HG03045 (cell line): Measurements from ENCODE around the gene TES.

ENCODE experiments used
- ATAC-seq: cut with Tn5 transposase; IDR thresholded peaks from one replicate; pipeline ENCODE4 v1.9.1; 2021; ENCODE audit warnings: mild to moderate bottlenecking, moderate library complexity; ENCODE audit not compliant: unreplicated experiment

Gene TES

DNA sequence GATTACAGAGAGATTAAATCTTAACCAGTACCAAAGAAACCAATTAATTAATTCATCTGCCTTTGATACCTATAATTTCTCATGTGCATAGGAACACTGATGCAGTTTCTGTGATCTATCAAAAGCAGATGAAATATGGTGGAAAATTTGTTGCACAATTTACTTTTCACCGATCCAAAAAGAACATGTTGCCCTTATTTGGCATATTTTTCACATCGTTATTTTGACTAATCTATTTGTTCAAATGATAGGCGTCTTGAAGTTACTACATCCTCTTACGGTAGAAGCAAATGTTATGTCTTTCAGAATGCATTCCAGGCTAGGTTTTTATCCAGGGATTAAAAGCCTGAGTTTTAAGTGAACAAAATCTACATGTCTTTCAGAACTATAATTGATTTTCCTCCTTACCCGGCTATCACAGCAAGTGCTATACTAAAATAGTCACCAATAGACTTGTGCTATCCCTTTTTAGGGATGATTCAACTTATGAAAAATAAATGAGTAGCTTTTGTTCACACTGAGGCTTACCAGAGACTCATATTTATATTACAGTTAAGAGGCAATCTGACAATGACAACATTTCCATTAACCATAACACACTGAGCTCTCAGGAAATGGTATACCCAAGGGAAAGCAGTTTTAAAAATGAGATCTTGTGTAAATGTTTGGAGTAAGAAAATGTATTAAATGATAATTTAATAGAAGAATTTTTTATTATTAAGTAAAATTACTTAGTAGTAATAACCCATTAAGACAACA lies 16.8 kb upstream of the TES start:
- ATAC-seq: no peak

DNA sequence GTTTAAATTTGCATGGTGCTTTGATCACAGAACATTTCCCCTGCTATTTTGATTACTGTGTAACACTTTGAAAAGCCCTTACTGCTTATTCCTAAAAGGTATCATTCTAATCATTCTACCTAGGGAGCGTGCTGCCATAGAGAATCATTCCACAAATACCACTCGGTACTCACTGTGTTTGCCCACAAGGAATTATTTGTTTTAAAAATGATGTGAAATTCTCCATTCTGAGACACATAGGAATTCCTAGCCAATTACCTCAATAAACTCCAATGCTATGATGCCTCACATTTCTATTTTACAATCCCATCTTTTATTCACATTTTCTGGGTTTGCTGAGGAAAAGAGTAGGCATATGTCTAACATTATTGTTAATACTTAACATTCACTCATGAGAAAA lies 16.2 kb upstream of the TES start:
- no peak for ATAC-seq

DNA sequence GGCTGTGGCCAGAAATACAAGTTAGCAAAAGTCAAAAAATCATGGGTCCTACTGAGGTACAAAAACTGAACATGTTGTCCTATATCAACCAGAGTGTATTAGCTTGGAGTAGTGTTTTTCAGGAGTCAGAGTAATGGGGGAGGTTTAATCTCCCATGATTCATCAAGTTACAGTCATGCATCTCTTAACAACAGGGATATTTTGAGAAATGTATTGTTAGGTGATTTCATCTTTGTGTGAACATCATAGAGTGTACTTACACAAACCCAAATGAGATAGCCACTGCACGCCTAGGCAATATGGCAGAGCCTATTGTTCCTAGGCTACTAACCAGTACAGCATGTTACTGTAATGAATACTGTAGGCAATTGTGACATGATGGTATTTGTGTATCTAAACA lies 14.9 kb upstream of the TES start:
- ATAC-seq: no peak

DNA sequence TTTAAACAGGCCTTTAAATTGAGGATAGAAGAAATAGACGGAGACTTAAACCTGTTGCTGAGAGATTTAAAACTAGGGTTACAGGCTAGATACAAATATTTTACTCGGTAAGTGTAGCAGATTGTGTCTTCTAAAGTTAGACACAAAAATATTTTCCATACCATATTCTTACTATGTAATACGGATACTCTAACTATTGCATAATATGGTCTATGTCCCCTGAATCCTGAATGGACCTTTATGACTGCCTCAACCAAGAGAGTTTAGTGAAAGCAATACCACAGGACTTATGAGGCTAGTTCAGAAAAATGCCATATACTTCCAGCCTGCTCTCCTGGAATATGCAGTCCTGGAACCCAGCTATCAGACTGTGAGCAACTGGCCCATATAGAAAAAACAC lies 13.4 kb upstream of the TES start:
- no peak for ATAC-seq

DNA sequence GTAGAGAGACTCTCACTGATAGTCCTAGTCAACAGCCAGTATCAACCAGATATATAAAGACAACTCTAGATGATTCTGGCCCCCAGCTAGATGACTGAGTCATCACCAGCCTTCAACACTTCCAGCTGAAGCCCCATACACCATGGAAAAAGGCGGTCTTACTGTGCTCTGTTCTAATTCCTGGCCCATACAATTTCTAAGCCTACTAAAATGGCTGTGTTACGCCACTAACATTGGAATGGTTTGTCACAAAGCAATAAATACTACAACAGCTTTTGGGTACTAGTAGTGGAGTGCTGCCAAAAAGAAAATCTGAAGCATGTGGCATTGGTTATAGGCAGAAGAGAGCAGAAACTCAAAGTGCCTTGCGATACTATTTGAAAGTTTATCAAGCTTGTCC lies 13.0 kb upstream of the TES start:
- ATAC-seq: no peak

DNA sequence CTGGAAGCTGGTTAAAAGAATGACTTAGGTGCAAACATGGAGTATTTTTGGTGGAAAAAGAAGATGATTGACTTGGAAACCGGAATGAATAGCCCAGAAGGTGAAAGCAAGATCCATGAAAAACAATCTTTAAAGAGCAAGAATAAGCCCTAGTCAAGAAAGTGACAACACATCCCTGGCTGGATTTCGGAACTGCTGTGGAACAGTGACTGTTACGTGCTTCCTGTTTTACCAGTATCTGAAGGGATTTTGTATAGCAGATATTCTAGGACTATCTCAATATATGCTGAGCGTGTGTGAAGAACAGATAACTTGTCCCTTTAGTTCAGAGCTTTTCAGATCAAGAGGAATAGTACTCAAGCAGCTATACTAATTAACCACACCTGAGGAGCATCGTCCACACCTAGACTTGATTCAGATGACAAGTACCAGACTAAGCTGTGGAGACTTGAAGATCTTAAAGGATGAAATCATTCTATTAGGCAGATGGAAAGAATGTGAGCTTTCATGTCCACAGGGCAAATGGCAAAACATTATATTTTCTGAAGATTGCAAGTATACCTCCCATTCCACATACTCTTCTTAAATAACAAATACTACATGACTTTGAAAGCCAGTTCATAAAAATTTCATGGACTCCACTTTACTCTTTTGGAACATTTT lies 11.5 kb upstream of the TES start:
- ATAC-seq: no peak

DNA sequence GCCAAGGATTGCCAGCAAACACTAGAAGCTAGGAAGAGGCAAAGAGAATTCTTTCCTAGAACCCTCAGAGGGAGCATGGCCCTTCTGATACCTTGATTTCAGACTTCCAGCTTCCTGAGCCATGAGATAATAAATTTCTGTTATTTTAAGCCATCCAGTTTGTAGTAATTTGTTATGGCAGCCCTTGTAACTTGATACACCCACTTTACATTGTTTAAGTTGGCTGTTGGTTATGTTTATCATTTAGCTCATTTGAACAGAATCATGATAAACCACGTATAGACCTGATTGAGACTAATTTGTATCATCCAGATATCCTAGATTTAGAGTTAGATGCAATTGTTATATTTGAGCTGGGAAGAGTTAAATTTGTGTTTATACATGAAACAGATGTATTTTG lies 9.4 kb upstream of the TES start:
- no peak for ATAC-seq

DNA sequence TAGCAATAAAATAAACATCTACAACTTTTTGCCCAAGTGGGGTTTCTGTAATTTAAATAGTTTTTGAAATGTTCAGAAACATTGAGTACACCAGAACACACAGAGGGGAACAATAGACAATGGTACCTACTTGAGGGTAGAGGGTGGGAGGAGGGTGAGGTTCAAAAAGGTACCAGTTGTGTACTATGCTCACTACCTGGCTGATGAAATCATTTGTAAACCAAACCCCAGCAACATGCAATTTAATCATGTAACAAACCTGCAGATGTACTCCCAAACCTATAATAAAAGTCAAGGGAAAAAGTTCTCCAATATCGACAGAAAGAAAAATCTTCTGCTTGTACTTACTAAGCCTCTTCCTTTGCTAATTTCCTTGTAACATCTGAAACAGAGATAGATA lies 4.2 kb upstream of the TES start:
- no peak for ATAC-seq

DNA sequence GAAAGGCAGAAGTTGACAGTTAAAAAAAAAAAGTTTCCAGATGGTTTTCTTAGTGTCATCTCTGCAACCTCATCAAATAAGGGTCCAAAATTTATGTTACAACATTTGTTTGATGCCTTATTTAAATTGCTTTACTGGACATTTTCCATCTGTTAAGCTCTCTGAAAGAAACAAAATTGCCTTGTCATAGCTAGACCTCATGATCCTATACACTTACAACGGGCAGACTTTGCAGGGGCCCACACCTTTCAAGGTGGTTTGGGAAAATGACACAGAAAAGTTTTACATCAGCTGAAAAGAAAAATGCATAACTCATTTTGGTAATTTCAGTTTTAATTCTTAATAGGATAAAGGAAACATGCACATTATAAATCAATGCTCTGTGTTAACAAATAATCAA lies 1.4 kb upstream of the TES start:
- no peak for ATAC-seq

DNA sequence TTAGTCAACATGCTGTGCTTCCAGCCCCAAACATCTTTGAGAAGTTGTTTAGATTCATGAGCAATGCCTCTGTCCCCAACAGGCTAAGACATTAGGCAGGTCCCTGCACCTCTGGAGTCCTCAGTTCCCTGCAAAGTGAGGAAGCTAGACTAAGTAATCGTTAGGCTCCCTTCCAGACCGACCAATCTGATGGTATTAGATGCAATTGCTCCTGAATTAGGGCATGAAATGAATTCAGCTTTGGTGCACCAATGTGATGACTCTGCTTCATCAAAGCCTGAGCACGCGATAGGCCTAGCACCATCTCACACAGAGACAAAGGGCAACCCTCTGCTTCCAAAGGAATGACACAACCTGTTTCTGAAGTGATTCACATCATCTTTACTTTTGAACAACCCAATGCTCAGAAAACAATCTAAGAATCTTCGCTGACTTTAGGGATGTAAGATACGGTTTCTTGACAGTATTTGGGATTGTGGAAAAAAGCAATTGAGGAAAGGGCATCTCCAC lies 723 bp upstream of the TES start:
- no peak for ATAC-seq

DNA sequence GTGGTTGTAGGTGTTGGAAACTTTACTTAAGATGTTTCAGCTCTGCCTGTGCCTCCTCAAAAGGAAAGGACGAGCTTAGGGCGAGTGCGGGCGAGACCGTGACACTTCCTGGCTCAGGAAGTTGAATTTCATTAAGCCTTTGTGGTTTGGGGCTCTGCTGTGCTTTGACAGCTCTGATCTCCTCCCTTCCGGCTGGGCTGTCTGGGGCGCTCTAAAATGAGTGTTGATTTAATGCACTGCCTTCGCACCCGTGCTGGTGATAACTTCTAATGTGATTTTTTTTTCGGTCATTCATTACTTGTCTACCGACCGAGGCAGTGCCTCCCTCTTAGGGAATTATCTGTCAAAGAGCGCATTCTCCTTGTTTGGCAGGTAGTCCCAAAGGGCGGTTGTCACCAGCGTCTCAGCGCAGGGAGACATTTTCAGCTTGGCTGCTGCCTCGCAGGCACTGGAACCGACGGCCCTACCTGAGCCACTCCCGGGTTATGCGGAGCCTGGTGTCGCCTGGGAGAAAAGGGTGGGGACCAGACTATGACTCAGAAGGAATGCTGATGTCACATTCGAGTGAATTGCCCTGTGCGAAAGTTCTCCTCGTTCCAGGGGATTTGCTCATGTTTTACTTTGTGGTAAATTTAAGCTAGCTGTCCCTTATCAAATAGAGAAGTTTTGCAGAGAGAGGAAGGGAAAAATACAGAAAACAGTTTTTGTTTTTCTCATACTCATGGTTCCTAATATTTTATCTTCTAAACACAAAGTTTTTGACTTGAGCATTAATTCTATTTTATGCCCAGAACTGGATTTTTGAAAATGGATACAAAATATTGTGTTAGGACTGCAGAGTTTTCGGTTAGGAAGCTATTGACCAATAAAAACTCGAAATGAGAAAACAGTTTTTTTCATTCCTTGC lies 920 bp downstream of the TES start:
- ATAC-seq: peak; percentile 67

DNA sequence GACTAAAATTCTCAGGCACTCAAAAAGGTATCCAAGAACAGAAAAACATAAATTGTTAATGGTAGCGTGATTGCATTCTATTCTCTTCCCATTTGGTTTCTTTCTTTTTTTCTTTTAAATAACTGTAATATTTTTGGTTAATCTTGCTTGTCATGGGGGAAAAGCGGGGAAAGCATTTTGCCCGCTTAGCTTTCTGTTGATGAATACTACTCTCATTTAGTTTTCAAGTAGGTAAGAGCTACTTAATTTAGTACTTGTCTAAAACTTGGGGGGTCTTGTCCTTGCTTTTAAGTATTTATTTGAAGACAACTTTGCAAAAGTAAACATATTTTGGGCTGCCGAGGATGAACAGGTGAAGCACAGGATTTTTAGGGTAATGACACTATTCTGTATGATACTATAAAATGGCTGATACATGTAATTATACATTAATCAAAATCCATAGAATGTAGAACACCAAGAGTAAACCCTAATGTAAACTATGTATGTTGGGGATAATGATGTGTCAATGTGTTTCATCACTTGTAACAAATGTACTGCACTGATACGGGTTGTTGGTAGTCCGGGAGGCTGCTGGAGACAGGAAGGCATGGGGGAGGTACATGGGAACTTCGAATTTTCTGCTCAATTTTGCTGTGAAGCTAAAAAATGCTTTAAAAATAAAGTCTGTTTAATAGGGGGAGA lies 1.7 kb downstream of the TES start:
- ATAC-seq: no peak

DNA sequence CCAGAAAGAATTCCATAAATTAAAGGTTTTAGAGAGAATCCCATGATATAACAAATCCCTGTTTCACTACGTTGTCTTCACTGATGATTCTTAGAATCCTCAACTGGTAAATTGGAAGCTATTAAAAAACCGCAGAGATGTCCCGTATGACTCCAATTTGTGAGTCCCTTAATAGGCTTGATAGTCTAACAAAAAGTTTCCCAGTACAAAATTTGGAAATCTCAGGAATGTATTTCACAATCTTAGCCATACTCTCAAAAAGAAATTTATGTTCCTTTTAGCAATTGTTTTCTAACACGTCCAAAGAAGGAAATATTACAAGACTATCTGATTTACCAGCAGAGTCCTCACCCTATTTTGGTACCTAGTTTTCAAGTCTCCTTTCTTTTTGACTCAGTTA lies 2.5 kb downstream of the TES start:
- ATAC-seq: no peak

DNA sequence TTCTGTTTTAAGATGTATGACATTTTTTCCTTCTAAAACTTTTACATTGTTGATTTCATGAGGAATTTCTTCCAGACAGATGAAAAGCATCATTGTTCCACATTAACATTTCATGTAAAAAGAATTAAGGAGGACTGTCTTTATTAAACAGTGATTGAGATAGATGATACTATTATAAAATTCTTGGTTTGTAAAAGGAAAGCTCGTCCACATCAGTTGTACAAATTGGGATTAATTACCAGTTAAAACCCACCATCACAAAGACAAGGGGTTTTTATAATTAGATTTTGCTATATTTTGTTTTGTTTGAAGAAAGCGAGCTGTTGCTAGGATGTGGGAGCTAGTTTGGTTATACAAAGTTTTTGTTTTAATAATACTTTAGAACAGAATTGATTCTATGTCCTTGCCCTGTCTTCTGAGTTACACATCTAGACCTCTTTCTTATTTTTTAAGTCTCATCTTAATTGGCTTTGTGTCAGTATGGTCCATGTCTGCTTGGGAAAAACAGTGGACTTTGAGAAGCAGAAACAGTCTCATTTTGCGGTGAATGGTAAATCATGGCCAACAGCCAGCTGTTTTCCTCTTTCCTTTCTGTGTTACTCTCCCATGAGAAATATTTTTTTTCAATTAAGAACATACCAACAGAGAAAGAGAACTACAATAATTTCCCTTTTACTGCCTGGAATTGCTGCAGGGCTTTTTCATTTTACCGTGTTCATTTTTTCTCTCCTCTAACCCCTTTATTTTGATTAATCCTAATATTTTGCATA lies 3.2 kb downstream of the TES start:
- ATAC-seq: no peak

DNA sequence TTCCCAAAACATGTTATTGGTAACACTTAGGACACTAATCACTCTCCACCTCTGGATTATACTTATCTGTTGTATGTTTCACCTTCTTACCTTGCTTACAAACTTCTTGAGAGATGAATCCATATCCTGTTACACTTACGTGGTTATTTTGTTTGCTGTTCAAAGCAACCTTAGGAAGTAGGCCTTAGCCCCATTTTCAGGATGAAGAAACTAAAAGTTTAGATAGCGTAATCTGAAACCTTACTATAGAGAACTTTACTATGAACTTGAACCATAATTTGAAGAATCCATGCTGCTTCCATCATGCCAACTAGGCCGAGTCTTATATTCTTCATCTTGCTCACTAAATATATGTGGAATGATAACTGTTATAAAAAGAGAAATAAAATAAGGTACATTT lies 4.6 kb downstream of the TES start:
- no peak for ATAC-seq

DNA sequence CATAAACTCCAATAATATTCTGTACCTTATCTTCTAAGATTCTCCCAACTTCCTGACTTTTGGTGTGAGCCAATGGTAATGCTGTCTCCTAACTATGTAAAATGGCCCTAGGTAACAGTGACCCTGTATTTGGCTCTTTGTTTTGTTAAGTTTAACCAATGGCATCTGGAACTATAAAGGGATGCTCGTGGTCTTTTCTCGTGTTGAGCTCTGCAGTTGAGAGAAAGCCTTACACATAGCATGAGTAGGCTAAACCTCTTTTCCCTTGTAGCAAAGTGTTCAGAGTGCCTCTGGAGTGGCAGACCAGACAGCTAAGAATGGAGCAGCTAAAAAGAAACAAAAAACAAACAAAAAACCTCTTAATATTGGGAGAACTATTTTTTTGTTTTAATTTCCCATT lies 5.2 kb downstream of the TES start:
- ATAC-seq: no peak

DNA sequence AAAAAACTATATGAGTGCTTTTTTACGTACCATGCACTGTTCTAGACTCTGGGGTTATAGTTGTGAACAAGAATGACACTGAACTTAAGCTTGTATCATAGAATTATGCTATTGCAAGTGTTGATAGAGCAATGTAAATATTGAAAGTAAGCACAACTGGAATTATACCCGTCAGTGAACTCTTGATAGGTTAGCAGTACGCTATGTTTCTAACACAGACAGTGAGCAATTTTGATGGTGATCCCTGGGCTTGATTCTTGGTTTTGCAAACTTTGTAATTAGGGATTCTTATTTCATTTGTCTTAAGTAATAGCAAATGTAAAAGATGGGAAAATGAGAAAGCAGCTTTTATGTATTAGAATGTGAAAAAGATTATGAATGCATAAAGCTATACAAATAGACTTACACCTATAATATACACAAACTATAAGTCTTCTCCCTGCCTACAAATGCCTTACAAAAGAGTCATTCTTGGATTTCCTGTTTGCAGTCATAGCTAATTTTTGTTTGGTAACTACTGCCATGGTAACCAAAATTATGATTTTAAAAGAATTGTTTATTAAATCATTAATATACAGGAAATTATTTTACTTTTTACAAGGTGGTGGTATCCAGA lies 6.7 kb downstream of the TES start:
- no peak for ATAC-seq

DNA sequence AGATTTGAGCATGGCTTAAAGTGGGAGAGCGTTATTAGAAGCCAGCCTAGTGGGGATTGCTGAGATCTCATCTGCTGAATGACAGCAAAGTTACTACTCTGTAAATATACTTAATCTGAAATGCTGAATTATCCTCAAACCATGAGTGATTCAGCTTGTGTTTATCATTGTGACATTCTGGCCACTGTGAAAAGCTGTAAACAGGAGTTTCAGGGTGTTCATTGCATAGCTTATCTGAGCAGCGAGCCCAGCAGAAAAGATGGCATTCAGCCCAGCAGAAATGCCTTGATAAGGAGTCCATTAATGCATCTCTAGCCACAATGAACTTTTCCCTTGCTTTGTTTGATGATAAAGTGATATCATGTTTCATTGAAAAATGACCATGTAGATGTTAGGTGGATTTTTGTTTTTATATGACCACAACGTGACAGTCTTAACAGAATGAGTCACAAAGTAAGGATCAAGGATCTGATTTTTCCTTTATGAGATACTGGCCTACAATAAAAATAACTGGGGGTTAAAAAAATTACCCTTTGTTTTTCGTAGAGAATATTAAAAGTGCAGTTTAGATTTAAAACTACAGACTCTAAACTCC lies 7.8 kb downstream of the TES start:
- ATAC-seq: no peak

DNA sequence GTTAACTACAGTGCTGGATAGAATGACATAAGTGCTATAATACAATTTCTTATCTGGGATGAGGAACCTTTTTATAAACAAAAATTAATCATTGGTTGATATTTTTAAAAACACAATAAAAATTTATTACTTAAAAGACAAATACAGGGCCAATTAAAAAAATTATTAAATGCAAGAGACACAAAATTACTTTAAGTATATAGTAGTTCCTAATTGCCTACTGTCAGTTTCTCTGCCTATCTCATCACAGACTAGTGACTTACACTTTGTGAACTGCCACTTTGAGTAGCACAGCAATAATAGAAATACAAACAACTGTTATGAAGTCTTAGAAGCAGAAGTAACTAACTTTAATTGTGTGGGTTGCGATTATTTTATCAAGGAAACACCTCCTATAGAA lies 8.4 kb downstream of the TES start:
- no peak for ATAC-seq
